CD4-positive, alpha-beta T cell (primary cell): Measurements from ENCODE around the gene POLE. TPM values are rescaled to one million over a fixed set of nuclear protein-coding genes. Genes with fewer than 3 reads are reported as not detected.

Experiments used
- ATAC-seq: fragments of 200-7000 bp; cut with Tn5 transposase; one replicate; pipeline ENCODE4 v1.10.0; 2022; ENCODE audit warnings: mild to moderate bottlenecking; ENCODE audit not compliant: poor library complexity
- CTCF ChIA-PET: fragments of 350-600 bp; sonication (Branson Sonifier 250); formaldehyde crosslinking; loops from one replicate; lab custom pipeline; 2021; ENCODE audit warnings: antibody characterized with exemption, inconsistent platforms; lab: Charles Lee
- POLR2A ChIA-PET: fragments of 350-600 bp; sonication (Branson Sonifier 250); formaldehyde crosslinking; loops from one replicate; lab custom pipeline; 2021; ENCODE audit warnings: antibody characterized with exemption, inconsistent platforms; lab: Charles Lee
- DNase-seq, 14 experiments: peaks; one replicate each; pipeline ENCODE4 v3.0.0-alpha.2; 2013 to 2020; ENCODE audit warnings: mixed read lengths in 2 of 14
- H3K27ac ChIP-seq, 2 donors: one replicate each; pipeline versions ENCODE4 v1.5.1 to v1.7.0; 2013; ENCODE audit warnings: low read length in 2 of 2, low read depth in 1 of 2, mild to moderate bottlenecking in 1 of 2
- H3K27me3 ChIP-seq, 2 experiments: 1 replicate in 1 of 2; 2 replicates in 1 of 2; pipeline versions ENCODE4 v1.6.1 to v1.7.0; 2013; ENCODE audit warnings: low read length in 2 of 2, control low read depth in 1 of 2, mild to moderate bottlenecking in 1 of 2, moderate library complexity in 1 of 2; ENCODE audit not compliant: insufficient read depth in 2 of 2, control insufficient read depth in 1 of 2
- H3K36me3 ChIP-seq: one replicate; pipeline ENCODE4 v1.6.1; 2013; ENCODE audit warnings: low read length, control low read depth; ENCODE audit not compliant: insufficient read depth
- H3K4me1 ChIP-seq: one replicate; pipeline ENCODE4 v1.6.1; 2013; ENCODE audit warnings: low read length, control low read depth; ENCODE audit not compliant: insufficient read depth
- H3K4me3 ChIP-seq: one replicate; pipeline ENCODE4 v1.5.1; 2013; ENCODE audit warnings: mild to moderate bottlenecking, low read length, moderate library complexity
- H3K9me3 ChIP-seq, 2 experiments: 1 replicate in 1 of 2; 2 replicates in 1 of 2; pipeline versions ENCODE4 v1.6.1 to v1.7.0; 2013; ENCODE audit warnings: low read length in 2 of 2, mild to moderate bottlenecking in 2 of 2, control low read depth in 1 of 2, moderate library complexity in 1 of 2; ENCODE audit not compliant: control insufficient read depth in 1 of 2, insufficient read depth in 1 of 2
- H3K27ac Mint-ChIP-seq: one replicate; pipeline ENCODE4 v1.8.0; 2020; ENCODE audit warnings: mixed read lengths
- H3K27me3 Mint-ChIP-seq: one replicate; pipeline ENCODE4 v1.8.0; 2021; ENCODE audit warnings: mixed read lengths
- H3K36me3 Mint-ChIP-seq: one replicate; pipeline ENCODE4 v1.8.0; 2021; ENCODE audit warnings: low read depth, mixed read lengths
- H3K4me1 Mint-ChIP-seq: one replicate; pipeline ENCODE4 v1.8.0; 2021; ENCODE audit warnings: low read depth, mixed read lengths
- H3K4me3 Mint-ChIP-seq: one replicate; pipeline ENCODE4 v1.8.0; 2020; ENCODE audit warnings: mild to moderate bottlenecking, mixed read lengths
- H3K9me3 Mint-ChIP-seq: one replicate; pipeline ENCODE4 v1.8.0; 2020; ENCODE audit warnings: mixed read lengths
- intact Hi-C, 2 experiments: fragments of 100-400 bp; cut with DNase I in 1 of 2; cut with micrococcal nuclease in 1 of 2; formaldehyde crosslinking; loops; one replicate each; pipeline versions ENCODE4 v1.15.1 to v1.9.0; 2023 to 2025; cut with DNase I, micrococcal nuclease
- total RNA-seq, 174 experiments: library from RNA in 2 of 174; stranded (reverse) in 2 of 174; gene quantifications; one replicate each; pipeline ENCODE4 v1.2.3 and lab custom pipeline; 2021 to 2026
- TF ChIP-seq, protein P1 (sequence below): fragments of 200-600 bp; IDR thresholded peaks from one replicate; pipeline ENCODE4 v1.8.0; 2022; ENCODE audit warnings: antibody characterized with exemption, mild to moderate bottlenecking

The POLE gene
- total RNA-seq, 2 experiments from 2014 or later: 41.8 to 46.1 TPM

DNA sequence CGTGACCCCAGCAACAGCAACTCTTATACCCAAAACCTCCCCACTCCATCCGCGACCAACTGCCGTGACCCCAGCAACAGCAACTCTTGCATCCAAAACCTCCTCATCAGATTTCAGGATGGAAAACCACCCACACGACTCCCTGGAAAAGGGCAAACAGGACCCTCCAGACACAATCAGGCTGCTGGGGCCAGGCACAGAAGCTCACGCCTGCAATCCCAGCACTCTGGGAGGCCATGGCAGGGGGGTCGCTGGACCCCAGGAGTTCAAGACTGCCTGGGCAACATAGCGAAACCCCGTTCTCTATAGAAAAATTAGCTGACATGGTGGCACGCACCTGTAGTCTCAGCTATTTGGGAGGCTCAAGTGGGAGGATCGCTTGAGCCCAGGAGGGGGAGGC lies 43.2 kb upstream of the POLE start:
- Histone ChIP-seq H3K4me1 (no peaks in the 10 kb centered on the region), H3K4me3 (no peak overlapping the region), H3K36me3 (peaks cover 75% of the 10 kb centered on the region), H3K27ac (no peak overlapping the region), H3K27me3 (no peaks in the 10 kb centered on the region), H3K9me3 (no peaks in the 10 kb centered on the region)
- ChIA-PET CTCF (interaction anchor here (0.6 kb wide), 1 partner anchor 80 kb away, joined by 3 read pairs; no protein-coding TSS in a partner anchor), POLR2A (no interaction called here)
- Mint-ChIP-seq H3K9me3 (no peaks in the 10 kb centered on the region), H3K36me3 (peaks cover 89% of the 10 kb centered on the region), H3K4me1 (no peaks in the 10 kb centered on the region), H3K4me3 (no peak overlapping the region), H3K27ac (no peak overlapping the region), H3K27me3 (no peaks in the 10 kb centered on the region)
- intact Hi-C loops: no loop called here
- ATAC-seq (no peak), DNase-seq (no peak)
- TF ChIP-seq, protein P1, sequence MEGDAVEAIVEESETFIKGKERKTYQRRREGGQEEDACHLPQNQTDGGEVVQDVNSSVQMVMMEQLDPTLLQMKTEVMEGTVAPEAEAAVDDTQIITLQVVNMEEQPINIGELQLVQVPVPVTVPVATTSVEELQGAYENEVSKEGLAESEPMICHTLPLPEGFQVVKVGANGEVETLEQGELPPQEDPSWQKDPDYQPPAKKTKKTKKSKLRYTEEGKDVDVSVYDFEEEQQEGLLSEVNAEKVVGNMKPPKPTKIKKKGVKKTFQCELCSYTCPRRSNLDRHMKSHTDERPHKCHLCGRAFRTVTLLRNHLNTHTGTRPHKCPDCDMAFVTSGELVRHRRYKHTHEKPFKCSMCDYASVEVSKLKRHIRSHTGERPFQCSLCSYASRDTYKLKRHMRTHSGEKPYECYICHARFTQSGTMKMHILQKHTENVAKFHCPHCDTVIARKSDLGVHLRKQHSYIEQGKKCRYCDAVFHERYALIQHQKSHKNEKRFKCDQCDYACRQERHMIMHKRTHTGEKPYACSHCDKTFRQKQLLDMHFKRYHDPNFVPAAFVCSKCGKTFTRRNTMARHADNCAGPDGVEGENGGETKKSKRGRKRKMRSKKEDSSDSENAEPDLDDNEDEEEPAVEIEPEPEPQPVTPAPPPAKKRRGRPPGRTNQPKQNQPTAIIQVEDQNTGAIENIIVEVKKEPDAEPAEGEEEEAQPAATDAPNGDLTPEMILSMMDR: no peak

DNA sequence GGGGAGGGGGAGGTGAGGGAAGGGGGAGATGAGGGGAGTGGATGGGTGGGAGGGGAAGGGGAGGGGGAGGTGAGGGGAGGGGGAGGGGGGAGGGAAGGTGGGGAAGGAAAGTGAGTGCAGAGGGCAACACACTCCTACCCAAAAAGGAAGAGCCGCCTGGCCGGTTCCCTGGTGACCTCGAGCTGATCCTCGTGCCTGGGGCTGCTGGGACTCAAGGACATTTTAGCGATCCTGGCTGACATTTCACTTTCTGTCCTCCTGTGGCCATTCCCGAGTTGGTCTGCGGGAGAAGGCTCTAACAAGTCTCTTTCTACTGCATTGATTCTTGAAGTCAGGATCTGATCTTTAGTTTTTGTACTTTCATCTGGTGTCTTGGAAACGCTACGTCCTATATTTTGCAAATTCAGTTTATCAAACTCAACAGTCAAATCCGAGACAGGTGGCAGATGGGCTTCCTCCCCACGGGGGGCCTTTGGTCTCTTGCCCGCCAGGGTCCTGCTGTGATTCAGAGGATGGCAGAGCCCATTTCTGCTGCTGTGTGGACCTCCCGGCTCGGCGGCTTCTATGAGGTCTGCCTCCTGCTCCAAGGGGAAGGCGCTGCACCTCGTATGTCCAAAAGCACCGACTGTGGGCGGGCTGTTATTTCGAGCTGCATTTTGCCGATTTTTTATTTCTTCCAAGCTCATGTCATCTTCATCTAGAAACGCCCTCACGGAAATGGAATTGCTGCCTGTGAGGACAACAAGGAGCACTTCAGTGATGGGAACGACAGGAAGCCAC lies 42.6 kb upstream of the POLE start:
- Histone ChIP-seq H3K27me3 (no peaks in the 10 kb centered on the region), H3K36me3 (peaks cover 75% of the 10 kb centered on the region), H3K27ac (no peak overlapping the region), H3K9me3 (no peaks in the 10 kb centered on the region), H3K4me3 (no peak overlapping the region), H3K4me1 (no peaks in the 10 kb centered on the region)
- Mint-ChIP-seq H3K27me3 (no peaks in the 10 kb centered on the region), H3K36me3 (peaks cover 88% of the 10 kb centered on the region), H3K4me1 (no peaks in the 10 kb centered on the region), H3K9me3 (no peaks in the 10 kb centered on the region), H3K4me3 (no peak overlapping the region), H3K27ac (no peak overlapping the region)
- peak in 1 of 14 experiments; percentile 25 for DNase-seq
- TF ChIP-seq, protein P1: no peak
- ATAC-seq: no peak
- POLR2A ChIA-PET: no interaction called here
- CTCF ChIA-PET: no interaction called here
- intact Hi-C loops: no loop called here

DNA sequence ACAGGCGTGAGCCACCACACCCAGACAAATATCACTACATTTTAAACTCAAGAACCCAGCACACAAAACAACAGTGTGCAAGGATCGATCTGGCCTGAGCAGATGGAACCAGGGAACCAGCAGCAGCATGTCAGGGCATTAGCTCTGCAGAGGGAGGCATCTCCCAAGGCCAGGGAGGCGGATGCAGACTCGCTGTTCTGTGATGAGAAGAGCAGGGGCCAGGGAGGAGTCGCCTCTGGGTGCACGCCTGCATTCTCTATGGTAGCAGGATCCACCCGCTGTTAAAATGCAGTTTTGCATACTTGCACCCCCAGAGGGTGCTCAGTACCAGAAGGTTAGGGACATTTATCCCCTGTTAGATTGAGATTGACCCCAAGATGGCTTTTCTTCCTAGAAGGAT lies 41.4 kb upstream of the POLE start:
- POLR2A ChIA-PET: no interaction called here
- no peaks in the 10 kb centered on the region for H3K27me3 ChIP-seq
- no peaks in the 10 kb centered on the region for H3K4me1 ChIP-seq
- H3K4me1 Mint-ChIP-seq: no peaks in the 10 kb centered on the region
- no peak overlapping the region for H3K4me3 Mint-ChIP-seq
- no peak overlapping the region for H3K27ac Mint-ChIP-seq
- peaks cover 74% of the 10 kb centered on the region for H3K36me3 ChIP-seq
- ATAC-seq (no peak), DNase-seq (no peak)
- TF ChIP-seq, protein P1: no peak
- no peaks in the 10 kb centered on the region for H3K9me3 Mint-ChIP-seq
- no peak overlapping the region for H3K4me3 ChIP-seq
- CTCF ChIA-PET: no interaction called here
- no peak overlapping the region for H3K27ac ChIP-seq
- no peaks in the 10 kb centered on the region for H3K27me3 Mint-ChIP-seq
- no peaks in the 10 kb centered on the region for H3K9me3 ChIP-seq
- intact Hi-C loops: no loop called here
- peaks cover 87% of the 10 kb centered on the region for H3K36me3 Mint-ChIP-seq
